ENCODE data around the gene MCCD1. TPM values are rescaled to one million over a fixed set of nuclear protein-coding genes. Genes with fewer than 3 reads are reported as not detected.

MCCD1 gene
- total RNA-seq, 1 donor from 2014 or later, result not detected

DNA sequence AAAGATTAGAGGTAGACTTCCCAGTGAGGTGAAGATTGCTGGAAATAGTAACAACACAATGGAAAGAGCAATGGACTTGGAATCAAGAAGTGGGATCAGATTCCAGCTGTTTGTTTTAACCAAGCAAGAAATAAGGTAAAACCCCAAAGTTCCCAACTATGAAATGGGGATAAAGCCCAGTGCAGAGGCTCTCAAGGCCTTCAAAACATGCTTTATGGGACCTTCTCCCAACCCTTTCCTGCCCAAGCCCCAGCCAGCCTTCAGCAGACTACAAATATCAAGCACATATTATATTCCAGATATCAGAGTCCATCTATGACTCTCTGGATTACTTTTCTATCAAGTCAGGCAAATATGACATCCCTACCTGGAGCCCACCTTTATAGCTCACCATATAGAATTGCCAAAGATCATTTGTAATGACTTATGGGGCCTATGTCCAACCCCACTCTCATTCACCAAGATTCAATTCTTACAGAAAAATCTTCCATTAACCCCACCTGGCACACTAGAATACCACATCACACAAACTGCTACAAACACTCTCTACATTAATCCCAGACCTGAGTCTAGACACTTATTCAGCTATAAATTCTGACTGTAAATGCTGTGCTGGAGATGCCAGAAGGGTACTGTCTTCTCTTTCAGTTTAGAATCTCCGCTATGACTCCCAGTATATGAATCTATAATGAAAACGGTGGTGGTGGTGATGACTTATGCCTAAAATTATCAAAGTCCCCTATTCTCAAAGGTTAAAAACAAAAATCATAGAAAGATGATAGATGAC is 7.0 kb downstream of the MCCD1 start:
- no peaks in the 10 kb centered on the region for H3K27me3 Mint-ChIP-seq

DNA sequence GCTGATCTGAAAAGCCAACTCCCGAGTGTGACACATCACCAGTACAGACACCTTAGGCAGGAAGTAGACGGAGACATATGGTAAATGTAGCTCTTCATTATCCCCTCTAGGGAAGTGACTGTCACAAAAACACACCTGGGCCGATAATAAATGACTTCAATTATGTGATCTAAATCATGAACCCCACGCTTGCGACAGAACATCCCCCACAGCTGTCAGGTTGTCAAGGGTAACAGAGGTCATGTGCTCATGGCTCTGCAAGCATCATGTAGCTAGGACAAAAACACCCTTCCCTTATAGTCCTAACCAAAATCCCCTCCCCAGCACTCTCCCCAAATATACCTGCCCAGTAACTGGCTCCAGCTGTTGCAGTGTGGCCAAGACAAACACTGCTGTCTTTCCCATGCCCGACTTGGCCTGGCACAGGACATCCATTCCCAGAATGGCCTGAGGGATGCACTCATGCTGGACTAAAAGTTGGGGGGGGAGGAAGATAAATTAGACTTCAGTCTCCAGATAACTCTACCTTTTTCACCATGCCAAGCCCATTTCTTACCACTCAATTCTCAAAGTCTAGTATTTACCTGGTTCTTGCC is 10.1 kb downstream of the MCCD1 start:
- Mint-ChIP-seq H3K36me3 (ENCODE audit: insufficient read depth) (peaks cover 51% of the 10 kb centered on the region), H3K4me1 (ENCODE audit: low read depth) (peaks cover 32% of the 10 kb centered on the region), H3K27ac (peak overlapping the region; percentile 58), H3K4me3 (ENCODE audit: low read depth) (peak overlapping the region; percentile 99), H3K9me3 (ENCODE audit: low read depth) (no peaks in the 10 kb centered on the region), H3K27me3 (no peaks in the 10 kb centered on the region)
- no peak for DNase-seq (ENCODE audit: low spot score, unreplicated experiment)
- TF ChIP-seq, protein P1, sequence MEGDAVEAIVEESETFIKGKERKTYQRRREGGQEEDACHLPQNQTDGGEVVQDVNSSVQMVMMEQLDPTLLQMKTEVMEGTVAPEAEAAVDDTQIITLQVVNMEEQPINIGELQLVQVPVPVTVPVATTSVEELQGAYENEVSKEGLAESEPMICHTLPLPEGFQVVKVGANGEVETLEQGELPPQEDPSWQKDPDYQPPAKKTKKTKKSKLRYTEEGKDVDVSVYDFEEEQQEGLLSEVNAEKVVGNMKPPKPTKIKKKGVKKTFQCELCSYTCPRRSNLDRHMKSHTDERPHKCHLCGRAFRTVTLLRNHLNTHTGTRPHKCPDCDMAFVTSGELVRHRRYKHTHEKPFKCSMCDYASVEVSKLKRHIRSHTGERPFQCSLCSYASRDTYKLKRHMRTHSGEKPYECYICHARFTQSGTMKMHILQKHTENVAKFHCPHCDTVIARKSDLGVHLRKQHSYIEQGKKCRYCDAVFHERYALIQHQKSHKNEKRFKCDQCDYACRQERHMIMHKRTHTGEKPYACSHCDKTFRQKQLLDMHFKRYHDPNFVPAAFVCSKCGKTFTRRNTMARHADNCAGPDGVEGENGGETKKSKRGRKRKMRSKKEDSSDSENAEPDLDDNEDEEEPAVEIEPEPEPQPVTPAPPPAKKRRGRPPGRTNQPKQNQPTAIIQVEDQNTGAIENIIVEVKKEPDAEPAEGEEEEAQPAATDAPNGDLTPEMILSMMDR (IDR thresholded peaks at IDR 0.05; ENCODE audit: unreplicated experiment), result no peak

More for the DNA sequence above, 7.0 kb downstream of the MCCD1 start:
- no peaks in the 10 kb centered on the region for H3K9me3 Mint-ChIP-seq (ENCODE audit: low read depth)
- peaks cover 23% of the 10 kb centered on the region for H3K4me1 Mint-ChIP-seq (ENCODE audit: low read depth)
- H3K36me3 Mint-ChIP-seq (ENCODE audit: insufficient read depth), result peaks cover 58% of the 10 kb centered on the region
- no peak overlapping the region for H3K4me3 Mint-ChIP-seq (ENCODE audit: low read depth)
- H3K27ac Mint-ChIP-seq, result no peak overlapping the region
- TF ChIP-seq, protein P1 (IDR thresholded peaks at IDR 0.05; ENCODE audit: unreplicated experiment), result no peak
- DNase-seq (ENCODE audit: low spot score, unreplicated experiment), result no peak

DNA sequence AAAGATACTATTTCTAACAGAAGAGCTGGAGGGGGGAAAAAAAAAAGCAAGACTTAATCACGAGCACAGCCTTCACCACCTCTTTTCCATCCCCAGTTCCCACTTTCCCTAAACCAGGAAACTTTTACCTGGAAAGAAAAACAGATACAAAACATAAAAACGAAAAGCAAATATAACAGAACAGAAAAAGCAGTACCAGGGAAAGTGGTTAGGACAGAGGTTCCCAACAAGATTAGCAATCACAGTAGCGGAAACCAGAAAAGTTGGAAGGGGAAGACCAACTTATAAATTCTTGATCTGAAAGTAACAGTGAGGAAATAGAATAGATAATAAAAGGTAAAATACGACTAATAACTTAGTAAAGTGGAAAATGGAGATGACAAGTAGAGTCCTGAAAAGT is 11.9 kb downstream of the MCCD1 start:
- peak overlapping the region; percentile 99 for H3K4me3 Mint-ChIP-seq (ENCODE audit: low read depth)
- H3K27ac Mint-ChIP-seq, result peak overlapping the region; percentile 98
- no peak for DNase-seq (ENCODE audit: low spot score, unreplicated experiment)
- H3K9me3 Mint-ChIP-seq (ENCODE audit: low read depth), result no peaks in the 10 kb centered on the region
- no peaks in the 10 kb centered on the region for H3K27me3 Mint-ChIP-seq
- H3K36me3 Mint-ChIP-seq (ENCODE audit: insufficient read depth), result peaks cover 41% of the 10 kb centered on the region
- peaks cover 32% of the 10 kb centered on the region for H3K4me1 Mint-ChIP-seq (ENCODE audit: low read depth)
- TF ChIP-seq, protein P1 (IDR thresholded peaks at IDR 0.05; ENCODE audit: unreplicated experiment), result no peak

DNA sequence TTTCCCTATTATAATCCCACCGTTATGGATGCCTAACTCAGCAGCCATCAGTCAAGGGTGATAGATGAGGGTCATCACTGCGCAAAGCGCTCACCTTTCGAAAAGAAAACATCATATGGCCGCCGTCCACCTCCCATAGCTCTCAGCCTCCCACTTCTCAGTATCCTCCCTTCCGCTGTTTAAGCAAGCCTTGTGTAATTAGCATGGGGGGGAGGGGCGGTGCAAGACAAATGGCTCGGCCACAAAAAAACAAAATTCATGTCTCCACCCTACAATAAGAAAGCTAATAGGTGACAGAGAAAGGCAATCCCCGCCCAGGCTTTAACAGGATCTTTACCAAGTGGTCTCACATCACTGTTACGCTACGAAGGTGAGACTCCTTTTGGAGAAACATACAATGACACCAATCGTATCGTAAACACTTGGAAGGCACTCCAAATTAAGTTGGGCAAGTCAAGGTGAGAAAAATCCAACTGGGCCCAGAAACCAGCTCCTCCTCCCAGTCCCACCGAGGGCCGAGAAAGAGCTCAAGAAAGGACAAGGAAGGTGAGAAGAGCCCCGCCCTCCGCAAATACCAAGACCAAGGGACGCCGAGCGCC is 12.4 kb downstream of the MCCD1 start:
- TF ChIP-seq, protein P1 (IDR thresholded peaks at IDR 0.05; ENCODE audit: unreplicated experiment), result no peak
- H3K4me1 Mint-ChIP-seq (ENCODE audit: low read depth), result peaks cover 32% of the 10 kb centered on the region
- H3K27ac Mint-ChIP-seq, result peak overlapping the region; percentile 98
- no peak for DNase-seq (ENCODE audit: low spot score, unreplicated experiment)
- peak overlapping the region; percentile 99 for H3K4me3 Mint-ChIP-seq (ENCODE audit: low read depth)
- H3K36me3 Mint-ChIP-seq (ENCODE audit: insufficient read depth), result peaks cover 36% of the 10 kb centered on the region
- no peaks in the 10 kb centered on the region for H3K27me3 Mint-ChIP-seq
- no peaks in the 10 kb centered on the region for H3K9me3 Mint-ChIP-seq (ENCODE audit: low read depth)

Data from progenitor cell of endocrine pancreas (in vitro differentiated cells).